K562 (cell line): ENCODE data around the gene MRPL37. TPM values are rescaled to one million over a fixed set of nuclear protein-coding genes. Genes with fewer than 3 reads are reported as not detected.

ENCODE experiments used
- ATF1 ChIP-seq, 2 experiments: fragments of 450-650 bp in 1 of 2; IDR thresholded peaks; 2 replicates each; pipeline ENCODE4 v1.6.1; 2016; ENCODE audit warnings: missing compliant biosample characterization in 1 of 2, missing genetic modification characterization in 1 of 2
- CBFA2T2 ChIP-seq: fragments of 450-650 bp; conservative IDR thresholded peaks from 2 replicates; pipeline ENCODE4 v1.6.1; 2017; ENCODE audit warnings: mild to moderate bottlenecking
- CXXC5 ChIP-seq: fragments of 250-450 bp; sonication (Bioruptor Pico); IDR thresholded peaks from 2 replicates; pipeline ENCODE4 v1.8.0; 2022; ENCODE audit warnings: inconsistent platforms, mild to moderate bottlenecking, moderate library complexity
- HDAC3 ChIP-seq: fragments of 450-650 bp; IDR thresholded peaks from 2 replicates; pipeline ENCODE4 v1.6.1; 2018; ENCODE audit warnings: borderline replicate concordance, mild to moderate bottlenecking, moderate library complexity; ENCODE audit not compliant: partially characterized antibody
- HMGXB4 ChIP-seq: sonication (generic); formaldehyde crosslinking; IDR thresholded peaks from 2 replicates; pipeline ENCODE4 v1.8.1; 2023; ENCODE audit warnings: mild to moderate bottlenecking, missing genetic modification reagents
- IFI16 ChIP-seq: fragments of 250-450 bp; sonication (Bioruptor Pico); IDR thresholded peaks from 2 replicates; pipeline ENCODE4 v2.1.2; 2022; ENCODE audit warnings: mild to moderate bottlenecking, inconsistent platforms
- KDM1A ChIP-seq, 2 experiments: fragments of 450-650 bp; IDR thresholded peaks; 2 replicates each; pipeline ENCODE4 v1.6.1; 2016; ENCODE audit warnings: mild to moderate bottlenecking in 2 of 2
- LEF1 ChIP-seq: fragments of 450-650 bp; IDR thresholded peaks from 2 replicates; pipeline ENCODE4 v1.6.1; 2016; ENCODE audit warnings: mild to moderate bottlenecking
- NFE2L1 ChIP-seq: fragments of 450-650 bp; IDR thresholded peaks from 2 replicates; pipeline ENCODE4 v1.6.1; 2016; ENCODE audit warnings: missing genetic modification characterization, low read depth, mild to moderate bottlenecking, missing compliant biosample characterization, moderate library complexity, borderline replicate concordance
- NFYB ChIP-seq: IDR thresholded peaks from 2 replicates; pipeline ENCODE4 v1.6.1; 2011; ENCODE audit warnings: mild to moderate bottlenecking, moderate library complexity; ENCODE audit not compliant: insufficient read length; ENCODE audit errors: extremely low read depth
- PRMT5 ChIP-seq: sonication (generic); formaldehyde crosslinking; IDR thresholded peaks from 2 replicates; pipeline ENCODE4 v1.5.0; 2020; ENCODE audit warnings: missing genetic modification reagents
- RAD21 ChIP-seq, 2 experiments: fragments of 250-450 bp in 1 of 2; fragments of 450-650 bp in 1 of 2; sonication (Bioruptor Pico) in 1 of 2; formaldehyde crosslinking in 1 of 2; IDR thresholded peaks in 1 of 2; conservative IDR thresholded peaks in 1 of 2; 2 replicates each; pipeline versions ENCODE4 v1.4.0 to v1.8.0; 2020 to 2022; ENCODE audit warnings: mild to moderate bottlenecking in 2 of 2, moderate library complexity in 1 of 2
- SMARCA4 ChIP-seq: fragments of 450-650 bp; IDR thresholded peaks from 2 replicates; pipeline ENCODE4 v1.6.1; 2016
- SMARCC2 ChIP-seq: fragments of 450-650 bp; IDR thresholded peaks from 2 replicates; pipeline ENCODE4 v1.6.1; 2017; ENCODE audit warnings: antibody characterized with exemption, moderate library complexity, mild to moderate bottlenecking, low read depth
- SRSF1 ChIP-seq: fragments of 200-400 bp; formaldehyde crosslinking; IDR thresholded peaks from 2 replicates; pipeline ENCODE4 v1.6.1; 2017; ENCODE audit warnings: mild to moderate bottlenecking, low read depth, low read length, moderate library complexity
- TAF1 ChIP-seq: IDR thresholded peaks from 2 replicates; pipeline ENCODE4 v1.6.1; 2011; ENCODE audit warnings: mild to moderate bottlenecking, low read length, moderate library complexity; ENCODE audit not compliant: insufficient read depth, control insufficient read depth, severe bottlenecking; ENCODE audit errors: extremely low read depth
- TAL1 ChIP-seq: fragments of 450-650 bp; IDR thresholded peaks from 2 replicates; pipeline ENCODE4 v1.6.1; 2016; ENCODE audit warnings: mild to moderate bottlenecking
- ZNF436 ChIP-seq: fragments of 250-450, 450-650 bp; sonication (Bioruptor Pico); formaldehyde crosslinking; IDR thresholded peaks from 2 replicates; pipeline ENCODE4 v1.7.0; 2020; ENCODE audit warnings: mild to moderate bottlenecking
- ZNF707 ChIP-seq: fragments of 250-450 bp; sonication (Bioruptor Pico); conservative IDR thresholded peaks from 2 replicates; pipeline ENCODE4 v1.8.0; 2022; ENCODE audit warnings: inconsistent platforms, mild to moderate bottlenecking, moderate library complexity
- ZNF766 ChIP-seq: fragments of 200-800 bp; sonication (Bioruptor generic); conservative IDR thresholded peaks from 2 replicates; pipeline ENCODE4 v1.6.1; 2016; ENCODE audit warnings: missing genetic modification characterization, missing compliant biosample characterization
- polyA plus RNA-seq, 8 experiments: library from polyadenylated mRNA; depleted of rRNA in 4 of 8; stranded (reverse) in 5 of 8; unstranded in 3 of 8; fragments of >200 nt; fragmentation: Nextera tagmentation in 2 of 8; fragmentation: Illumina TruSeq in 1 of 8; extraction: Ambion mirVana in 2 of 8; extraction: Trizol in 1 of 8; gene quantifications; 2 replicates each; pipeline versions ENCODE4 v1.2.1 to v1.2.3, GENCODE V29; 2011 to 2014; ENCODE audit warnings: inconsistent platforms in 1 of 8, missing spikeins in 1 of 8
- total RNA-seq, 7 experiments: library from RNA; depleted of rRNA in 6 of 7; stranded (reverse); fragments of >200 nt in 6 of 7; fragmentation: Illumina TruSeq in 2 of 7; extraction: Trizol in 2 of 7; gene quantifications; 2 replicates each; pipeline versions ENCODE4 v1.2.1 to v1.2.3, GENCODE V29; 2011 to 2021; ENCODE audit warnings: low replicate concordance in 1 of 7
- TF ChIP-seq, protein P1 (sequence below): sonication (generic); IDR thresholded peaks from 2 replicates; pipeline ENCODE4 v1.6.1; 2016
- TF ChIP-seq, protein P2 (sequence below): fragments of 450-650 bp; formaldehyde crosslinking; IDR thresholded peaks from 2 replicates; pipeline ENCODE4 v1.4.0; 2020; ENCODE audit warnings: mild to moderate bottlenecking, mixed read lengths
- TF ChIP-seq, protein P3 (sequence below): fragments of 250-450 bp; sonication (Bioruptor Pico); IDR thresholded peaks from 2 replicates; pipeline ENCODE4 v1.8.0; 2022; ENCODE audit warnings: inconsistent platforms

MRPL37 gene
- total and polyA plus RNA-seq, 9 of the 15 experiments (the other 6 are each of a cell fraction or from before 2014, with no cell fraction given): 52.2 to 303 (median 180) TPM

GRCh38 chr1:54212872-54213271, 12.9 kb downstream of the MRPL37 start (continued):
- no peak for TF ChIP-seq CXXC5 (CRISPR knock-in tag)
- TF ChIP-seq LEF1: peak; percentile 42; the same call in 1 of the 2 replicates
- peak in 1 of 2 experiments; percentile 14; a peak in 1 of 4 replicates for TF ChIP-seq RAD21 (CRISPR knock-in tag; conservative IDR thresholded peaks at IDR 0.05 in 1 of 2, IDR thresholded peaks at IDR 0.05 in 1 of 2)
- TF ChIP-seq ZNF707 (CRISPR knock-in tag): no peak
- TF ChIP-seq TAF1: no peak
- TF ChIP-seq ATF1 (CRISPR knock-in tag; IDR thresholded peaks at IDR 0.05): no peak
- 0 out of 2 replicates have a peak, but pooled peaks have one; percentile 3 for TF ChIP-seq ATF1 (tag; IDR thresholded peaks at IDR 0.05)
- TF ChIP-seq, protein P1, sequence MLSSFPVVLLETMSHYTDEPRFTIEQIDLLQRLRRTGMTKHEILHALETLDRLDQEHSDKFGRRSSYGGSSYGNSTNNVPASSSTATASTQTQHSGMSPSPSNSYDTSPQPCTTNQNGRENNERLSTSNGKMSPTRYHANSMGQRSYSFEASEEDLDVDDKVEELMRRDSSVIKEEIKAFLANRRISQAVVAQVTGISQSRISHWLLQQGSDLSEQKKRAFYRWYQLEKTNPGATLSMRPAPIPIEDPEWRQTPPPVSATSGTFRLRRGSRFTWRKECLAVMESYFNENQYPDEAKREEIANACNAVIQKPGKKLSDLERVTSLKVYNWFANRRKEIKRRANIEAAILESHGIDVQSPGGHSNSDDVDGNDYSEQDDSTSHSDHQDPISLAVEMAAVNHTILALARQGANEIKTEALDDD: no peak
- TF ChIP-seq TAL1: peak; percentile 65
- TF ChIP-seq, protein P2, sequence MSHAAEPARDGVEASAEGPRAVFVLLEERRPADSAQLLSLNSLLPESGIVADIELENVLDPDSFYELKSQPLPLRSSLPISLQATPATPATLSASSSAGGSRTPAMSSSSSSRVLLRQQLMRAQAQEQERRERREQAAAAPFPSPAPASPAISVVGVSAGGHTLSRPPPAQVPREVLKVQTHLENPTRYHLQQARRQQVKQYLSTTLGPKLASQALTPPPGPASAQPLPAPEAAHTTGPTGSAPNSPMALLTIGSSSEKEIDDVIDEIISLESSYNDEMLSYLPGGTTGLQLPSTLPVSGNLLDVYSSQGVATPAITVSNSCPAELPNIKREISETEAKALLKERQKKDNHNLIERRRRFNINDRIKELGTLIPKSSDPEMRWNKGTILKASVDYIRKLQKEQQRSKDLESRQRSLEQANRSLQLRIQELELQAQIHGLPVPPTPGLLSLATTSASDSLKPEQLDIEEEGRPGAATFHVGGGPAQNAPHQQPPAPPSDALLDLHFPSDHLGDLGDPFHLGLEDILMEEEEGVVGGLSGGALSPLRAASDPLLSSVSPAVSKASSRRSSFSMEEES (CRISPR knock-in tag): no peak
- no peak for TF ChIP-seq ZNF766 (CRISPR knock-in tag)
- TF ChIP-seq KDM1A (IDR thresholded peaks at IDR 0.05): no peak
- no peak for TF ChIP-seq ZNF436 (CRISPR knock-in tag)
- peak; percentile 68 for TF ChIP-seq CBFA2T2
- TF ChIP-seq, protein P3, sequence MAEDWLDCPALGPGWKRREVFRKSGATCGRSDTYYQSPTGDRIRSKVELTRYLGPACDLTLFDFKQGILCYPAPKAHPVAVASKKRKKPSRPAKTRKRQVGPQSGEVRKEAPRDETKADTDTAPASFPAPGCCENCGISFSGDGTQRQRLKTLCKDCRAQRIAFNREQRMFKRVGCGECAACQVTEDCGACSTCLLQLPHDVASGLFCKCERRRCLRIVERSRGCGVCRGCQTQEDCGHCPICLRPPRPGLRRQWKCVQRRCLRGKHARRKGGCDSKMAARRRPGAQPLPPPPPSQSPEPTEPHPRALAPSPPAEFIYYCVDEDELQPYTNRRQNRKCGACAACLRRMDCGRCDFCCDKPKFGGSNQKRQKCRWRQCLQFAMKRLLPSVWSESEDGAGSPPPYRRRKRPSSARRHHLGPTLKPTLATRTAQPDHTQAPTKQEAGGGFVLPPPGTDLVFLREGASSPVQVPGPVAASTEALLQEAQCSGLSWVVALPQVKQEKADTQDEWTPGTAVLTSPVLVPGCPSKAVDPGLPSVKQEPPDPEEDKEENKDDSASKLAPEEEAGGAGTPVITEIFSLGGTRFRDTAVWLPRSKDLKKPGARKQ (CRISPR knock-in tag): no peak
- no peak for TF ChIP-seq NFE2L1
- TF ChIP-seq SMARCC2: peak; percentile 25; the same call in 1 of the 2 replicates
- no peak for TF ChIP-seq IFI16 (CRISPR knock-in tag)
- no peak for TF ChIP-seq PRMT5 (CRISPR knock-in tag)
- no peak for TF ChIP-seq NFYB
- TF ChIP-seq SMARCA4: peak; percentile 83
- TF ChIP-seq SRSF1: no peak
- no peak for TF ChIP-seq HMGXB4
- no peak for TF ChIP-seq HDAC3
